K562 (cell line): ENCODE results near the gene ADGRB3. TPM values are rescaled to one million over a fixed set of nuclear protein-coding genes. Genes with fewer than 3 reads are reported as not detected.

Experiments used
- ATAC-seq: fragments of 200-7000 bp; cut with Tn5 transposase; 3 replicates; pipeline ENCODE4 v1.9.1; 2020; ENCODE audit warnings: moderate library complexity
- BruUV-seq: library from RNA; stranded (reverse); fragments of 400-500 nt; replicated peaks from 2 replicates; lab custom pipeline; 2021; lab: Mats Ljungman, UMichigan
- CTCF ChIA-PET: fragments of 300-600 bp; formaldehyde crosslinking; extraction: SDS; loops from one replicate; lab custom pipeline; 2021; ENCODE audit warnings: low intra/inter-chr PET ratio; lab: Yijun Ruan, JAX
- POLR2A ChIA-PET: fragments of 300-600, 350-650 bp; sonication (Branson Sonifier 250); formaldehyde crosslinking; extraction: SDS; loops from one replicate; lab custom pipeline; 2021; ENCODE audit warnings: antibody characterized with exemption, inconsistent platforms; lab: Yijun Ruan, JAX
- DNase-seq, 4 experiments: peaks; one replicate each; pipeline versions ENCODE4 v3.0.0 to v3.0.0-alpha.2; 2011 to 2018; ENCODE audit warnings: low spot score in 3 of 4, mixed read lengths in 3 of 4; ENCODE audit errors: extremely low read depth in 1 of 4
- FAIRE-seq: peaks from 2 replicates; lab custom pipeline; 2011; peaks lifted over from hg19 to GRCh38; lab: Jason Lieb, UNC
- H2AFZ ChIP-seq: 2 replicates; pipeline ENCODE4 v1.6.0; 2011; ENCODE audit warnings: low read depth, low read length, control low read depth, inconsistent platforms
- H3K27ac ChIP-seq: fragments of 200-600 bp; 3 replicates; pipeline ENCODE4 v1.8.0; 2011; ENCODE audit warnings: low read depth, mild to moderate bottlenecking, control low read depth, inconsistent platforms, low read length, moderate library complexity, mixed read lengths; ENCODE audit errors: extremely low read depth
- H3K27me3 ChIP-seq, 2 experiments: fragments of 300-600 bp in 1 of 2; 2 replicates in 1 of 2; 3 replicates in 1 of 2; pipeline versions ENCODE4 v1.6.0 to v1.8.0; 2011; ENCODE audit warnings: inconsistent platforms in 2 of 2, low read length in 2 of 2, mild to moderate bottlenecking in 1 of 2, mixed read lengths in 1 of 2, moderate library complexity in 1 of 2; ENCODE audit not compliant: control insufficient read depth in 2 of 2, insufficient read depth in 2 of 2
- H3K36me3 ChIP-seq: fragments of 300-600 bp; 3 replicates; pipeline ENCODE4 v1.8.0; 2011; ENCODE audit warnings: mild to moderate bottlenecking, low read length, inconsistent platforms; ENCODE audit not compliant: control insufficient read depth, insufficient read depth
- H3K4me1 ChIP-seq, 2 experiments: fragments of 200-600 bp in 1 of 2; replicated peaks in 1 of 2; 2 replicates in 1 of 2; 3 replicates in 1 of 2; pipeline versions ENCODE4 v1.5.1 to v1.8.0; 2011; ENCODE audit warnings: inconsistent platforms in 2 of 2, low read length in 2 of 2, mild to moderate bottlenecking in 1 of 2, mixed read lengths in 1 of 2, moderate library complexity in 1 of 2; ENCODE audit not compliant: control insufficient read depth in 2 of 2, insufficient read depth in 2 of 2
- H3K4me2 ChIP-seq: 2 replicates; pipeline ENCODE4 v1.6.1; 2011; ENCODE audit warnings: low read length, control low read depth, inconsistent platforms, mixed read lengths; ENCODE audit not compliant: insufficient read depth
- H3K4me3 ChIP-seq: fragments of 200-600 bp; sonication (generic), shearing (Covaris generic); 2 replicates; pipeline ENCODE4 v1.5.1; 2016; ENCODE audit warnings: control low read depth, inconsistent platforms
- H3K79me2 ChIP-seq: fragments of 200-600 bp; 3 replicates; pipeline ENCODE4 v1.8.0; 2011; ENCODE audit warnings: low read length, inconsistent platforms; ENCODE audit not compliant: control insufficient read depth, insufficient read depth
- H3K9ac ChIP-seq, 2 experiments: 2 replicates each; pipeline versions ENCODE4 v1.6.0 to v1.6.1; 2011; ENCODE audit warnings: low read depth in 2 of 2, low read length in 2 of 2, control low read depth in 1 of 2, inconsistent platforms in 1 of 2, mild to moderate bottlenecking in 1 of 2, mixed read lengths in 1 of 2; ENCODE audit not compliant: insufficient read depth in 1 of 2
- H3K9me1 ChIP-seq: one replicate; pipeline ENCODE4 v1.6.0; 2011; ENCODE audit warnings: inconsistent platforms, mild to moderate bottlenecking, low read length, moderate library complexity; ENCODE audit not compliant: control insufficient read depth, insufficient read depth
- H3K9me3 ChIP-seq: replicated peaks from 2 replicates; pipeline ENCODE4 v1.5.1; 2011; ENCODE audit warnings: low read depth, low read length, inconsistent platforms; ENCODE audit not compliant: control insufficient read depth, insufficient read depth
- H4K20me1 ChIP-seq: replicated peaks from 2 replicates; pipeline ENCODE4 v1.6.1; 2011; ENCODE audit warnings: low read length, inconsistent platforms, mixed read lengths; ENCODE audit not compliant: control insufficient read depth, insufficient read depth
- CREB1 ChIP-seq, 2 experiments: sonication (generic) in 1 of 2; formaldehyde crosslinking in 1 of 2; IDR thresholded peaks; 2 replicates each; pipeline versions ENCODE4 v1.6.1 to v1.8.0; 2012 to 2022; ENCODE audit warnings: inconsistent platforms in 1 of 2, mild to moderate bottlenecking in 1 of 2, missing genetic modification reagents in 1 of 2, moderate library complexity in 1 of 2
- CREM ChIP-seq: IDR thresholded peaks from 2 replicates; pipeline ENCODE4 v1.6.1; 2014; ENCODE audit warnings: antibody characterized with exemption, low read depth
- FOXK2 ChIP-seq, 2 experiments: fragments of 450-650 bp; IDR thresholded peaks in 1 of 2; conservative IDR thresholded peaks in 1 of 2; 2 replicates each; pipeline ENCODE4 v1.6.1; 2016; ENCODE audit warnings: low read depth in 2 of 2, mild to moderate bottlenecking in 1 of 2
- KDM1A ChIP-seq, 2 experiments: fragments of 450-650 bp; IDR thresholded peaks; 2 replicates each; pipeline ENCODE4 v1.6.1; 2016; ENCODE audit warnings: mild to moderate bottlenecking in 2 of 2
- MYNN ChIP-seq, 2 experiments: sonication (generic); formaldehyde crosslinking in 1 of 2; IDR thresholded peaks; 2 replicates each; pipeline versions ENCODE4 v1.5.0 to v1.6.1; 2016 to 2020; ENCODE audit warnings: antibody characterized with exemption in 1 of 2, missing genetic modification reagents in 1 of 2
- PBX2 ChIP-seq, 2 experiments: IDR thresholded peaks in 1 of 2; conservative IDR thresholded peaks in 1 of 2; 2 replicates each; pipeline ENCODE4 v1.6.1; 2016; ENCODE audit warnings: low read depth in 2 of 2, mild to moderate bottlenecking in 1 of 2, missing compliant biosample characterization in 1 of 2, missing genetic modification characterization in 1 of 2, moderate library complexity in 1 of 2
- POLR3A ChIP-seq: IDR thresholded peaks from 2 replicates; pipeline ENCODE4 v1.6.1; 2011; ENCODE audit warnings: borderline replicate concordance, mild to moderate bottlenecking, moderate library complexity; ENCODE audit not compliant: insufficient read length, insufficient read depth; ENCODE audit errors: extremely low read depth
- POLR3G ChIP-seq: IDR thresholded peaks from 2 replicates; pipeline ENCODE4 v1.6.1; 2011; ENCODE audit not compliant: insufficient read length, insufficient replicate concordance; ENCODE audit errors: extremely low read depth
- RAD21 ChIP-seq, 2 experiments: fragments of 250-450 bp in 1 of 2; fragments of 450-650 bp in 1 of 2; sonication (Bioruptor Pico) in 1 of 2; formaldehyde crosslinking in 1 of 2; IDR thresholded peaks in 1 of 2; conservative IDR thresholded peaks in 1 of 2; 2 replicates each; pipeline versions ENCODE4 v1.4.0 to v1.8.0; 2020 to 2022; ENCODE audit warnings: mild to moderate bottlenecking in 2 of 2, moderate library complexity in 1 of 2
- RBBP5 ChIP-seq: fragments of 200-600 bp; sonication (generic); IDR thresholded peaks from 2 replicates; pipeline ENCODE4 v1.6.1; 2012; ENCODE audit warnings: borderline replicate concordance, mild to moderate bottlenecking, low read length, control low read depth, inconsistent platforms; ENCODE audit not compliant: insufficient read depth, poor library complexity, severe bottlenecking
- RFX5 ChIP-seq: IDR thresholded peaks from 2 replicates; pipeline ENCODE4 v1.6.1; 2011; ENCODE audit warnings: low read depth, mild to moderate bottlenecking, improper control_type of control experiment, low read length
- SMARCA4 ChIP-seq: fragments of 450-650 bp; IDR thresholded peaks from 2 replicates; pipeline ENCODE4 v1.6.1; 2016
- TFAP4 ChIP-seq: sonication (generic); formaldehyde crosslinking; IDR thresholded peaks from 2 replicates; pipeline ENCODE4 v1.8.0; 2022; ENCODE audit warnings: missing genetic modification reagents, mild to moderate bottlenecking, moderate library complexity, borderline replicate concordance
- WGBS: fragments of 100-300 bp; shearing (Covaris generic); methylation state at CpG from one replicate; pipeline ENCODE4 v1.1.6; 2016; ENCODE audit warnings: low coverage, mixed read lengths; ENCODE audit not compliant: insufficient coverage; ENCODE audit errors: missing lambda C conversion rate; 5-methylcytosine and 5-hydroxymethylcytosine counted together
- in situ Hi-C: fragments of 300-500 bp; cut with MboI; formaldehyde crosslinking; loops from 4 replicates; pipeline ENCODE4 v1.15.0; 2018; ENCODE audit warnings: inconsistent platforms, mixed read lengths
- intact Hi-C: fragments of 100-400 bp; cut with micrococcal nuclease; formaldehyde crosslinking; loops from 2 replicates; pipeline ENCODE4 v1.14.2; 2022
- polyA plus RNA-seq, 8 experiments: library from polyadenylated mRNA; depleted of rRNA in 4 of 8; stranded (reverse) in 5 of 8; unstranded in 3 of 8; fragments of >200 nt; fragmentation: Nextera tagmentation in 2 of 8; fragmentation: Illumina TruSeq in 1 of 8; extraction: Ambion mirVana in 2 of 8; extraction: Trizol in 1 of 8; gene quantifications; 2 replicates each; pipeline versions ENCODE4 v1.2.1 to v1.2.3, GENCODE V29; 2011 to 2014; ENCODE audit warnings: inconsistent platforms in 1 of 8, missing spikeins in 1 of 8
- total RNA-seq, 7 experiments: library from RNA; depleted of rRNA in 6 of 7; stranded (reverse); fragments of >200 nt in 6 of 7; fragmentation: Illumina TruSeq in 2 of 7; extraction: Trizol in 2 of 7; gene quantifications; 2 replicates each; pipeline versions ENCODE4 v1.2.1 to v1.2.3, GENCODE V29; 2011 to 2021; ENCODE audit warnings: low replicate concordance in 1 of 7

ADGRB3 gene
- total and polyA plus RNA-seq, 9 of the 15 experiments (the other 6 are each of a cell fraction or from before 2014, with no cell fraction given) = 0.90 to 7.8 (median 2.4) TPM

- WGBS = 1% methylated on average over 21 of the region's 24 CpGs
- DNase-seq (peak in 3 of 4 experiments; percentile 25 to 53 (median 41)), FAIRE-seq (no peak), ATAC-seq (peak; percentile 57)
- no TSS peak for BruUV-seq
- CTCF ChIA-PET = interaction anchor here (0.6 to 1.4 kb wide), 3 partner anchors 292 to 1948 kb away, joined by 3 to 8 read pairs (median 5); no protein-coding TSS in a partner anchor
- Histone ChIP-seq H3K9me3 (no peaks in the 10 kb centered on the region), H3K36me3 (no peaks in the 10 kb centered on the region; the same call in 2 of the 3 replicates), H4K20me1 (no peaks in the 10 kb centered on the region), H3K9ac (peak overlapping the region; percentile 70 to 93), H3K79me2 (peaks cover 52% of the 10 kb centered on the region), H2AFZ (peak overlapping the region; percentile 96), H3K4me1 (peaks cover 6 to 31% of the 10 kb centered on the region in 2 experiments; a peak in 4 of 5 replicates), H3K27ac (peak overlapping the region; percentile 72; the same call in 2 of the 3 replicates), H3K4me3 (peak overlapping the region; percentile 81), H3K27me3 (no peaks in the 10 kb centered on the region; a peak in 1 of 5 replicates), H3K9me1 (no peaks in the 10 kb centered on the region), H3K4me2 (peak overlapping the region; percentile 90)
- intact Hi-C loops = loop anchor here (1.0 to 5.0 kb wide), 5 partner anchors 60 to 1709 kb away; no protein-coding TSS in a partner anchor
- POLR2A ChIA-PET = interaction anchor here (0.6 to 1.3 kb wide), 7 partner anchors 15 to 413 kb away, joined by 3 to 5 read pairs (median 3); no protein-coding TSS in a partner anchor
- in situ Hi-C loops = loop anchor here (5.0 to 25.0 kb wide), 4 partner anchors 141 to 1711 kb away; no protein-coding TSS in a partner anchor
- TF ChIP-seq CREM = 0 out of 2 replicates have a peak, but pooled peaks have one; percentile 12
- 0 out of 4 replicates have a peak, but pooled peaks of 1 of the 2 experiments have one; percentile 10 for TF ChIP-seq KDM1A (IDR thresholded peaks at IDR 0.05)
- TF ChIP-seq RBBP5 = peak; percentile 30
- TF ChIP-seq RFX5 = peak; percentile 90
- TF ChIP-seq TFAP4 (CRISPR knock-in tag) = 0 out of 2 replicates have a peak, but pooled peaks have one; percentile 4
- 0 out of 2 replicates have a peak, but pooled peaks have one; percentile 6 for TF ChIP-seq CREB1 (IDR thresholded peaks at IDR 0.05)
- TF ChIP-seq CREB1 (CRISPR knock-in tag; IDR thresholded peaks at IDR 0.05) = no peak; the same call in 1 of the 2 replicates
- peak; percentile 20 to 29; a peak in 2 of 4 replicates for TF ChIP-seq RAD21 (CRISPR knock-in tag; conservative IDR thresholded peaks at IDR 0.05 in 1 of 2, IDR thresholded peaks at IDR 0.05 in 1 of 2)
- TF ChIP-seq POLR3G = no peak
- no peak for TF ChIP-seq PBX2 (CRISPR knock-in tag; IDR thresholded peaks at IDR 0.05; ENCODE audit: low read depth)
- TF ChIP-seq PBX2 (tag; conservative IDR thresholded peaks at IDR 0.05; ENCODE audit: low read depth) = 0 out of 2 replicates have a peak, but pooled peaks have one; percentile 24
- no peak for TF ChIP-seq FOXK2 (conservative IDR thresholded peaks at IDR 0.05 in 1 of 2, IDR thresholded peaks at IDR 0.05 in 1 of 2; ENCODE audit: low read depth in 2 of 2)
- TF ChIP-seq MYNN (IDR thresholded peaks at IDR 0.05) = no peak
- no peak for TF ChIP-seq MYNN (CRISPR knock-in tag; IDR thresholded peaks at IDR 0.05)
- TF ChIP-seq SMARCA4 = 0 out of 2 replicates have a peak, but pooled peaks have one; percentile 4
- TF ChIP-seq POLR3A = no peak
Measured at GRCh38 chr6:68635706-68636513, 828 bp downstream of the ADGRB3 start.
